Retinal pigment epithelial cell (primary cell): Measurements from ENCODE around the gene MKNK1.
A peak's percentile ranks its signal among the peaks of the same experiment; 100 is the strongest.

ENCODE experiments used
- DNase-seq: peaks from one replicate; pipeline ENCODE4 v3.0.0-alpha.2; 2010; ENCODE audit warnings: low read depth
- H3K4me3 ChIP-seq: 2 replicates; pipeline ENCODE4 v1.5.1; 2011; ENCODE audit warnings: mild to moderate bottlenecking, low read length, control low read depth, moderate library complexity
- TF ChIP-seq, protein P1 (sequence below): conservative IDR thresholded peaks from 2 replicates; pipeline ENCODE4 v1.5.1; 2011; ENCODE audit warnings: low read depth, low read length, control low read depth, inconsistent platforms

MKNK1 gene

DNA sequence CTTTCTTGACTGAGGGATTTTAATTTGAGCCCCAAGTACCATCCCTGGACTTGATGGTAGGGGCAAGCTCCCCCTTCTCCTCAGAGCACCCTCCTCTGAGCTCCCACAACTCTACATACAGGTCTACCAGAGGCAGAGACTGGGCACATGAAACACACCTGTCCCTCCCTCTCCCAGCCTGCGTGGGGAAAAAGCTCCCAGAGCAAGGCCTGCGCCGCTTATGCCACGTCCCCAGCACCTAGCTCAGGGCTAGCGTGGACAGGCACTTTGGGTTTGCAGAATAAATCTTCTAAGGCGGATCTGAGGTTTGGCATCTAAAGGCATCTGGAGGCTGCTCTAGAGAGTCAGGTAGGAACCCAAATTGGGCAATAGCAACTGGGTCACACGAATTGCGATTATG is 45.1 kb downstream of the MKNK1 start:
- no peak for DNase-seq
- H3K4me3 ChIP-seq: no peak overlapping the region
- TF ChIP-seq, protein P1, sequence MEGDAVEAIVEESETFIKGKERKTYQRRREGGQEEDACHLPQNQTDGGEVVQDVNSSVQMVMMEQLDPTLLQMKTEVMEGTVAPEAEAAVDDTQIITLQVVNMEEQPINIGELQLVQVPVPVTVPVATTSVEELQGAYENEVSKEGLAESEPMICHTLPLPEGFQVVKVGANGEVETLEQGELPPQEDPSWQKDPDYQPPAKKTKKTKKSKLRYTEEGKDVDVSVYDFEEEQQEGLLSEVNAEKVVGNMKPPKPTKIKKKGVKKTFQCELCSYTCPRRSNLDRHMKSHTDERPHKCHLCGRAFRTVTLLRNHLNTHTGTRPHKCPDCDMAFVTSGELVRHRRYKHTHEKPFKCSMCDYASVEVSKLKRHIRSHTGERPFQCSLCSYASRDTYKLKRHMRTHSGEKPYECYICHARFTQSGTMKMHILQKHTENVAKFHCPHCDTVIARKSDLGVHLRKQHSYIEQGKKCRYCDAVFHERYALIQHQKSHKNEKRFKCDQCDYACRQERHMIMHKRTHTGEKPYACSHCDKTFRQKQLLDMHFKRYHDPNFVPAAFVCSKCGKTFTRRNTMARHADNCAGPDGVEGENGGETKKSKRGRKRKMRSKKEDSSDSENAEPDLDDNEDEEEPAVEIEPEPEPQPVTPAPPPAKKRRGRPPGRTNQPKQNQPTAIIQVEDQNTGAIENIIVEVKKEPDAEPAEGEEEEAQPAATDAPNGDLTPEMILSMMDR: no peak

DNA sequence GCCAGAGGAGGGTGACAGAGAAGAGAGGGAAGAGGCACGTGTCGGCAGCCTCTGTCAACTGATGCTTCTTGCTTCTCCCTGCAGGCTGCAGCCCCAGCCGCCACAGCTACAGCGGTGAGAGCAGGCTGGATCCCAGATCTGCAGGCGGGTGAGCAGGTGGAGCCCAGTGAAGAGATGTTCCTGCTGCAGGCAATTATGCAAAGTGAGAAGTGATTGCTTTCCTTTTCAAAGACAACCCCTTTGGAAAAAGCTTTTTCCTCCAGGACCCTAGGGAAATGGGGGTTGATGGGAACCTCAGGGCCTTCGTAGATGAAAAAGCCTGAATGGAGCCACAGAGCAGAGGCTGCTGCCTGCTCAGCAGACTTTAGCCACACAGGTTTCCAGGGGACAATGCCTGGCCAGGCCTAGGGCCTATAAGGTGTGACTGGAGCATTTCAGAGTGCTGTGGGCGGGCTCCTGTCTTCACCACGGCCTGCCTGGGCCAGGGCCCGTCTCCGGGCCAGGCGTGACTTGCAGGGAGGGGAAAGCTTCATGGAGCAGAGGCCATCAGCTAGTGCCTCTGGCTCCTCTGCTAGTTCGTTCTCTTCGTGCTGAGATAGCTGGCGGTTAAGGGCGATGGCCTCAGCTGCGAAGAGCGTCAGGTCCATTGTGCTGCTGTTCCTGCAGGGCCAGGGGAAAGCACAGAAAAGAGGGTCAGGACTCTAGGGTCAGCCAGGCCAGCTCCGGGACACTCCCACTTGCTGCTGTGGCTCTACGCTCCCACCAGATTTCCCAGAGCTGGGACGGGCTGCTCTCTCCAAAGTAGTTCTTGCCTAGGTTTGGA is 45.7 kb downstream of the MKNK1 start:
- DNase-seq: no peak
- no peak overlapping the region for H3K4me3 ChIP-seq
- TF ChIP-seq, protein P1: no peak

DNA sequence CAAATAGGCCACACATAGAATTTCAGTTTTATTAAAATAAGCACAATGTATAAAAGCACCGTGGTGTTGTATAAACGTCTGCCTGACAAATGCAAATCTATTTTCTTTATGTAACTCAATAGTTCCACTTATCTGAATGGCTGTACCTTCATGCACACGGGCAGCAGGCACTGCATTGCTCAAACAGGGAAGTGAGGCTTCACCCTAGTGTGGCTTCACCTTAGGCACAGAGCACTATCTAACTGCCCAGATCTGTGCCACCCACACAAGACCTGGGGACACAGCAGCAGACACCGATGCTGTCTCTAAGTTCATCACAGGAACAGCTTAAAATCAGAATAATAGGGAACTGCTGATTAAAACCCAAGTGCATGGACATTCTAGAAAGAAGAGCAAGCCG is 46.7 kb downstream of the MKNK1 start:
- no peak for DNase-seq
- H3K4me3 ChIP-seq: no peak overlapping the region
- TF ChIP-seq, protein P1: no peak

DNA sequence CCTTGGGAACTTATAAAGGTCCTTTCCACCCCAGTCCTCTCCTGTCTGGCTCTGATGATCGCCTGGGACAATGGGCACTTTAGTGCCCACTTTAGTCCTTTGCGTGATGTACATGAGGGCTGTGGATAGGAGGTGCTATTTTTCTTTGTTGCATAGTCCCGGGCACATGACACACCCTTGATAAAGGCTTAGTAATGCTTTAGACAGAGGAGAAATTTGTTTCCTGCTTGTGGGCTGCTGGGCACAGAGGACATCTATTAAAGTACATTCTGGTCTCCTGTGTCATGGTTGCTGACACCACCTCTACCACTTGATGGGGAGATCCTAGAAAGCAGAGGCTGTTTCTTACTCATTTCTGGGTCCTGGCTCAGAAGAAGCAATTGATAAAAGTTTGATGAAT is 47.2 kb downstream of the MKNK1 start:
- peak; percentile 14 for DNase-seq
- no peak overlapping the region for H3K4me3 ChIP-seq
- TF ChIP-seq, protein P1: no peak

DNA sequence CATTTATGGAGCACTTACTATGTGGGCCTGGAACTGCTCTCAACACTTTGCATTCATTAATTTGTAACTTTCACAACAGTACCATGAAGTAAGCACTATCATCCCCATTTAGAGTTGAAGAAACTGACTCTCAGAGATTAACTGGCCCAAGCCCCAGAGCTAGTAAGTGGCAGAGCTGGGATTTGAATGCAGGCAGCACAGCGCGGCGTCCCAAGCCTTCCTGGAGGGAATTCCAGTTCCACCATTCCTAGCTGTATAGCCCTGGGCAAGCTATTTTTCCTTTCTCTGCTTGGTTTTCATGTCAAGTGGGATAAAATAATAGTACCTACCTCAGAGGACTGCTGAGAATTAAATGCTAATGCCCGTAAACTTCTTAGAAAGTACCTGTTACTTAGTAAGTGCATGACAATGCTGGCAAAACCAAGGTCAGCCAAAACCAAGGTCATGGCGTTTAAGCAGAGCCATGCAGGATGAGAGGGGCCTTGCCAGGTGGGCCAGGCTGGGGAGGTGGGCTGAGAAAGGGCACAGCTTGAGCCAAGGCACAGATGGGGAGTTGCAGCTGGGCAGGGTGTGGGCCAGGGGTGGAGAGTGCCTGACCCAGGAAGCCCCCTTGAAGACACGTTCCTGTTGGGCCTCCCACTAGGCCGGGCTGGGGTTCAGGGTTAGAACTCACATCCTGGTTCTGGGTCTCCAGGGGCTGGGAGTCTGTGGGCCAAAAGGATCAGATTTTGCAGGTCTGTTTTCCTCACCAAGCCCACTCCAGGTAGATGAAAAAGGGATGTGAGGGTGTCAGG is 48.0 kb downstream of the MKNK1 start:
- no peak overlapping the region for H3K4me3 ChIP-seq
- DNase-seq: no peak
- TF ChIP-seq, protein P1: no peak

DNA sequence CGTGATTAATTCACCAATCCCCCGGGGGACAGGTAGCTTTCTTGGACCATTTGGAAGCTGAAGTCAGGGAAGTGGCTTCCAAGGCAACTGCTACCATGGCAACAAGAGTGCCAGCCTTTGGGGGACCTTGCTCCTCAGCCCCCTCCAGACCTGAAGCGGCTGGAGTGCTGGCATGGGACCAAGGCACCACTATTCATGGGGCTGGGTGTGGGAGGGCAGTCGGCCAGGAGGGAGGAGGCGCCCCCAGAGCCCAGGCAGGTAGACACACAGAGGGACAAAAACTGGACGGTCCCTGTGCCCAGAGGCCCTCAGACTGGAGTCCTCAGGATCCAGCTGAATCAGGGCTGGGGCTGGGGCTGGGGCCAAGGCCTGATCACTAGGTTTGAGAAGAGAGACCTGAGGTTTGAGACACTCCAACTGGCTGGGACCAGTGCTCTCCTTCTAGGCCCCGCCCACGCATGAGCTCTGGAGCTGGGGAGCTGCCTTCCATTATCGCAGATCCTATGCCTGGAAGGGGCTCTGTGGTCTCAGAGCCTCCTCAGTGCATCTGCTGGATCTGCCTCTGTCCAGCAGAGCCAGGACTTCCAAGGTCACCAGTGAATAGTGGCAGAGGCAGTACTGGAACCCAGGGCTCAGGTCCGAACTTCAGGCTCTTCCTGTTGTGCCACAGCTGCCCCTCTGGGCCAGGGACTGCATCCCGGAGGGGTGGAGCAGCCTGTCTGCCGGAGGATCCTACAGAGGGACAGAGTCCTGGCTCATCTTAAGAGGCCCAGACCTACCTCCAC is 49.3 kb downstream of the MKNK1 start:
- H3K4me3 ChIP-seq: no peak overlapping the region
- no peak for DNase-seq
- TF ChIP-seq, protein P1: no peak
